ENCODE measurements around the gene PHLDB1. TPM values are rescaled to one million over a fixed set of nuclear protein-coding genes. Genes with fewer than 3 reads are reported as not detected.
"Not testable (repeated sequence)": the region's sequence is repeated elsewhere in the genome, so short reads cannot be mapped to it uniquely, and the experiment has no call there.

Gene PHLDB1
- total and polyA plus RNA-seq, 7 experiments from 2014 or later = 0.39 to 4.9 (median 2.0) TPM

- ChIA-PET POLR2A (no interaction called here), CTCF (no interaction called here)
- no peak overlapping the region for H3K4me3 Mint-ChIP-seq
- H3K27ac ChIP-seq (ENCODE audit: low read depth, low read length) = no peak overlapping the region
- H3K36me3 ChIP-seq (ENCODE audit: control insufficient read depth in 2 of 3, insufficient read depth in 3 of 3, low read length in 3 of 3) = no peaks in the 10 kb centered on the region
- H3K36me3 Mint-ChIP-seq = no peaks in the 10 kb centered on the region
- ATAC-seq (no peak), DNase-seq (no peak)
- no peak overlapping the region for H3K4me3 ChIP-seq (ENCODE audit: low read length)
- H3K27ac Mint-ChIP-seq = no peak overlapping the region
- peaks cover 0 to 5% (median 0%) of the 10 kb centered on the region in 11 donors for H3K9me3 Mint-ChIP-seq
- peaks cover 0 to 35% (median 0%) of the 10 kb centered on the region in 5 donors for H3K27me3 Mint-ChIP-seq
- H3K27me3 ChIP-seq (ENCODE audit: control insufficient read depth in 2 of 2, insufficient read depth in 2 of 2, low read length in 2 of 2) = no peaks in the 10 kb centered on the region
- intact Hi-C loops (cut with micrococcal nuclease) = no loop called here
- H3K4me1 ChIP-seq (ENCODE audit: control insufficient read depth in 2 of 2, insufficient read depth in 2 of 2, low read length in 2 of 2) = no peaks in the 10 kb centered on the region
- H3K4me1 Mint-ChIP-seq = peaks cover 0 to 5% (median 0%) of the 10 kb centered on the region in 7 donors
- H3K9me3 ChIP-seq (ENCODE audit: control insufficient read depth in 2 of 3, low read length in 3 of 3) = no peaks in the 10 kb centered on the region
Measured at GRCh38 chr11:118682372-118682771, 75.0 kb downstream of the PHLDB1 start.

- POLR2A ChIA-PET; H3K9me3 ChIP-seq (ENCODE audit: control insufficient read depth in 2 of 3, low read length in 3 of 3); CTCF ChIA-PET; H3K9me3 Mint-ChIP-seq; intact Hi-C loops (cut with micrococcal nuclease); H3K4me3 ChIP-seq (ENCODE audit: low read length); H3K36me3 ChIP-seq (ENCODE audit: control insufficient read depth in 2 of 3, insufficient read depth in 3 of 3, low read length in 3 of 3); ATAC-seq; H3K27ac ChIP-seq (ENCODE audit: low read depth, low read length); H3K36me3 Mint-ChIP-seq; DNase-seq; H3K27me3 ChIP-seq (ENCODE audit: control insufficient read depth in 2 of 2, insufficient read depth in 2 of 2, low read length in 2 of 2); H3K4me1 ChIP-seq (ENCODE audit: control insufficient read depth in 2 of 2, insufficient read depth in 2 of 2, low read length in 2 of 2); H3K4me1 Mint-ChIP-seq: not testable (repeated sequence)
- peaks cover 0 to 36% (median 0%) of the 10 kb centered on the region in 5 donors for H3K27me3 Mint-ChIP-seq
- H3K4me3 Mint-ChIP-seq = peak overlapping the region in 1 of 10 donors; percentile 34
- H3K27ac Mint-ChIP-seq = peak overlapping the region in 1 of 9 donors; percentile 37
Measured at GRCh38 chr11:118682939-118683338, 75.5 kb downstream of the PHLDB1 start.

GRCh38 chr11:118684187-118684586 is 76.8 kb downstream of the PHLDB1 start:
- intact Hi-C loops (cut with micrococcal nuclease) = no loop called here
- no peaks in the 10 kb centered on the region for H3K9me3 ChIP-seq (ENCODE audit: control insufficient read depth in 2 of 3, low read length in 3 of 3)
- H3K4me1 Mint-ChIP-seq = peaks cover 4 to 13% (median 8%) of the 10 kb centered on the region in 7 donors
- H3K27ac ChIP-seq (ENCODE audit: low read depth, low read length) = no peak overlapping the region
- H3K27me3 Mint-ChIP-seq = peaks cover 0 to 36% (median 0%) of the 10 kb centered on the region in 5 donors
- H3K4me1 ChIP-seq (ENCODE audit: control insufficient read depth in 2 of 2, insufficient read depth in 2 of 2, low read length in 2 of 2) = no peaks in the 10 kb centered on the region
- H3K9me3 Mint-ChIP-seq = no peaks in the 10 kb centered on the region
- H3K27me3 ChIP-seq (ENCODE audit: control insufficient read depth in 2 of 2, insufficient read depth in 2 of 2, low read length in 2 of 2) = no peaks in the 10 kb centered on the region
- no peak overlapping the region for H3K27ac Mint-ChIP-seq
- ATAC-seq = no peak
- H3K4me3 Mint-ChIP-seq = no peak overlapping the region
- ChIA-PET POLR2A (interaction anchor here (0.6 kb wide), 1 partner anchor 61 kb away, joined by 3 read pairs; no protein-coding TSS in a partner anchor), CTCF (interaction anchor here (0.6 to 0.7 kb wide), 3 partner anchors 44 to 504 kb away, joined by 3 to 6 read pairs (median 4); no protein-coding TSS in a partner anchor)
- no peaks in the 10 kb centered on the region for H3K36me3 ChIP-seq (ENCODE audit: control insufficient read depth in 2 of 3, insufficient read depth in 3 of 3, low read length in 3 of 3)
- H3K36me3 Mint-ChIP-seq = no peaks in the 10 kb centered on the region
- H3K4me3 ChIP-seq (ENCODE audit: low read length) = no peak overlapping the region
- DNase-seq = no peak

- ChIA-PET CTCF (interaction anchor here (0.7 to 4.7 kb wide), 4 partner anchors 75 to 265 kb away, joined by 4 to 47 read pairs (median 7); partner anchors contain the start of gene DDX6), POLR2A (interaction anchor here (0.5 to 11.3 kb wide), 4 partner anchors 20 to 104 kb away, joined by 3 to 100 read pairs (median 4); no protein-coding TSS in a partner anchor)
- DNase-seq (no peak), ATAC-seq (no peak)
- H3K27ac Mint-ChIP-seq = peak overlapping the region in 4 of 9 donors; percentile 30 to 74 (median 49)
- Histone ChIP-seq H3K9me3 (ENCODE audit: control insufficient read depth in 2 of 3, low read length in 3 of 3) (no peaks in the 10 kb centered on the region), H3K4me1 (ENCODE audit: control insufficient read depth in 2 of 2, insufficient read depth in 2 of 2, low read length in 2 of 2) (peaks cover 26 to 27% of the 10 kb centered on the region in 2 donors), H3K27ac (ENCODE audit: low read depth, low read length) (no peak overlapping the region), H3K4me3 (ENCODE audit: low read length) (no peak overlapping the region), H3K36me3 (ENCODE audit: control insufficient read depth in 2 of 3, insufficient read depth in 3 of 3, low read length in 3 of 3) (no peaks in the 10 kb centered on the region), H3K27me3 (ENCODE audit: control insufficient read depth in 2 of 2, insufficient read depth in 2 of 2, low read length in 2 of 2) (no peaks in the 10 kb centered on the region)
- H3K36me3 Mint-ChIP-seq = no peaks in the 10 kb centered on the region
- peak overlapping the region in 5 of 10 donors; percentile 2 to 33 (median 6) for H3K4me3 Mint-ChIP-seq
- no peaks in the 10 kb centered on the region for H3K9me3 Mint-ChIP-seq
- intact Hi-C loops (cut with micrococcal nuclease) = loop anchor here in 1 of 2 donors (2.0 kb wide), 1 partner anchor 29 kb away; no protein-coding TSS in a partner anchor
- peaks cover 26 to 42% (median 32%) of the 10 kb centered on the region in 7 donors for H3K4me1 Mint-ChIP-seq
- H3K27me3 Mint-ChIP-seq = peaks cover 0 to 32% (median 0%) of the 10 kb centered on the region in 5 donors
Measured at GRCh38 chr11:118687906-118688305, 80.5 kb downstream of the PHLDB1 start.

- Mint-ChIP-seq H3K27me3 (peaks cover 0 to 31% (median 0%) of the 10 kb centered on the region in 5 donors), H3K4me3 (peak overlapping the region in 7 of 10 donors; percentile 4 to 63 (median 28)), H3K27ac (peak overlapping the region in 6 of 9 donors; percentile 30 to 74 (median 47)), H3K4me1 (peaks cover 30 to 46% (median 36%) of the 10 kb centered on the region in 7 donors)
- H3K27ac ChIP-seq (ENCODE audit: low read depth, low read length); H3K9me3 ChIP-seq (ENCODE audit: control insufficient read depth in 2 of 3, low read length in 3 of 3); H3K36me3 ChIP-seq (ENCODE audit: control insufficient read depth in 2 of 3, insufficient read depth in 3 of 3, low read length in 3 of 3); H3K4me3 ChIP-seq (ENCODE audit: low read length); ATAC-seq; H3K27me3 ChIP-seq (ENCODE audit: control insufficient read depth in 2 of 2, insufficient read depth in 2 of 2, low read length in 2 of 2); H3K9me3 Mint-ChIP-seq; H3K36me3 Mint-ChIP-seq: not testable (repeated sequence)
- intact Hi-C loops (cut with micrococcal nuclease) = loop anchor here in 1 of 2 donors (2.0 kb wide), 1 partner anchor 30 kb away; no protein-coding TSS in a partner anchor
- H3K4me1 ChIP-seq (ENCODE audit: control insufficient read depth in 2 of 2, insufficient read depth in 2 of 2, low read length in 2 of 2) = peaks cover 30% of the 10 kb centered on the region in 2 donors
- ChIA-PET POLR2A (interaction anchor here (0.7 to 11.3 kb wide), 5 partner anchors 19 to 884 kb away, joined by 3 to 100 read pairs (median 5); no protein-coding TSS in a partner anchor), CTCF (interaction anchor here (0.6 to 4.7 kb wide), 8 partner anchors 17 to 206 kb away, joined by 3 to 47 read pairs (median 10); partner anchors contain the start of gene DDX6)
- peak in 6 of 9 donors; percentile 27 to 52 (median 43) for DNase-seq
Measured at GRCh38 chr11:118688339-118688738, 80.9 kb downstream of the PHLDB1 start.

GRCh38 chr11:118688851-118689502 is 81.6 kb downstream of the PHLDB1 start:
- H3K4me1 Mint-ChIP-seq = peaks cover 34 to 48% (median 43%) of the 10 kb centered on the region in 7 donors
- H3K9me3 Mint-ChIP-seq = no peaks in the 10 kb centered on the region
- no peaks in the 10 kb centered on the region for H3K36me3 Mint-ChIP-seq
- no peaks in the 10 kb centered on the region for H3K9me3 ChIP-seq (ENCODE audit: control insufficient read depth in 2 of 3, low read length in 3 of 3)
- H3K27me3 ChIP-seq (ENCODE audit: control insufficient read depth in 2 of 2, insufficient read depth in 2 of 2, low read length in 2 of 2) = no peaks in the 10 kb centered on the region
- intact Hi-C loops (cut with micrococcal nuclease) = loop anchor here in 1 of 2 donors (2.0 kb wide), 1 partner anchor 30 kb away; no protein-coding TSS in a partner anchor
- ChIA-PET POLR2A (interaction anchor here (0.7 to 11.3 kb wide), 7 partner anchors 19 to 885 kb away, joined by 3 to 100 read pairs (median 5); partner anchors contain the start of gene DDX6), CTCF (interaction anchor here (0.6 to 4.7 kb wide), 18 partner anchors 17 to 273 kb away, joined by 3 to 47 read pairs (median 6); partner anchors contain the start of gene DDX6)
- peaks cover 33 to 36% of the 10 kb centered on the region in 2 donors for H3K4me1 ChIP-seq (ENCODE audit: control insufficient read depth in 2 of 2, insufficient read depth in 2 of 2, low read length in 2 of 2)
- DNase-seq (no peak), ATAC-seq (no peak)
- no peak overlapping the region for H3K27ac ChIP-seq (ENCODE audit: low read depth, low read length)
- H3K4me3 ChIP-seq (ENCODE audit: low read length) = no peak overlapping the region
- no peaks in the 10 kb centered on the region for H3K36me3 ChIP-seq (ENCODE audit: control insufficient read depth in 2 of 3, insufficient read depth in 3 of 3, low read length in 3 of 3)
- peak overlapping the region in 5 of 10 donors; percentile 4 to 53 (median 23) for H3K4me3 Mint-ChIP-seq
- H3K27ac Mint-ChIP-seq = peak overlapping the region in 1 of 9 donors; percentile 56
- peaks cover 0 to 27% (median 0%) of the 10 kb centered on the region in 5 donors for H3K27me3 Mint-ChIP-seq

All from naive thymus-derived CD4-positive, alpha-beta T cell (primary cell).